GM12801 (cell line): ENCODE data around the gene ING4.

Experiments
- TF ChIP-seq, protein P1 (sequence below): IDR thresholded peaks from one replicate; pipeline ENCODE4 v1.5.1; 2011; ENCODE audit warnings: control low read depth; ENCODE audit not compliant: insufficient read length; ENCODE audit errors: extremely low read depth

Gene ING4

GRCh38 chr12:6608592-6609281 is 54.2 kb downstream of the ING4 start:
- TF ChIP-seq, protein P1, sequence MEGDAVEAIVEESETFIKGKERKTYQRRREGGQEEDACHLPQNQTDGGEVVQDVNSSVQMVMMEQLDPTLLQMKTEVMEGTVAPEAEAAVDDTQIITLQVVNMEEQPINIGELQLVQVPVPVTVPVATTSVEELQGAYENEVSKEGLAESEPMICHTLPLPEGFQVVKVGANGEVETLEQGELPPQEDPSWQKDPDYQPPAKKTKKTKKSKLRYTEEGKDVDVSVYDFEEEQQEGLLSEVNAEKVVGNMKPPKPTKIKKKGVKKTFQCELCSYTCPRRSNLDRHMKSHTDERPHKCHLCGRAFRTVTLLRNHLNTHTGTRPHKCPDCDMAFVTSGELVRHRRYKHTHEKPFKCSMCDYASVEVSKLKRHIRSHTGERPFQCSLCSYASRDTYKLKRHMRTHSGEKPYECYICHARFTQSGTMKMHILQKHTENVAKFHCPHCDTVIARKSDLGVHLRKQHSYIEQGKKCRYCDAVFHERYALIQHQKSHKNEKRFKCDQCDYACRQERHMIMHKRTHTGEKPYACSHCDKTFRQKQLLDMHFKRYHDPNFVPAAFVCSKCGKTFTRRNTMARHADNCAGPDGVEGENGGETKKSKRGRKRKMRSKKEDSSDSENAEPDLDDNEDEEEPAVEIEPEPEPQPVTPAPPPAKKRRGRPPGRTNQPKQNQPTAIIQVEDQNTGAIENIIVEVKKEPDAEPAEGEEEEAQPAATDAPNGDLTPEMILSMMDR, result no peak

- TF ChIP-seq, protein P1, result no peak
These were observed 54.9 kb downstream of the ING4 start for GRCh38 chr12:6607751-6608591.

DNA sequence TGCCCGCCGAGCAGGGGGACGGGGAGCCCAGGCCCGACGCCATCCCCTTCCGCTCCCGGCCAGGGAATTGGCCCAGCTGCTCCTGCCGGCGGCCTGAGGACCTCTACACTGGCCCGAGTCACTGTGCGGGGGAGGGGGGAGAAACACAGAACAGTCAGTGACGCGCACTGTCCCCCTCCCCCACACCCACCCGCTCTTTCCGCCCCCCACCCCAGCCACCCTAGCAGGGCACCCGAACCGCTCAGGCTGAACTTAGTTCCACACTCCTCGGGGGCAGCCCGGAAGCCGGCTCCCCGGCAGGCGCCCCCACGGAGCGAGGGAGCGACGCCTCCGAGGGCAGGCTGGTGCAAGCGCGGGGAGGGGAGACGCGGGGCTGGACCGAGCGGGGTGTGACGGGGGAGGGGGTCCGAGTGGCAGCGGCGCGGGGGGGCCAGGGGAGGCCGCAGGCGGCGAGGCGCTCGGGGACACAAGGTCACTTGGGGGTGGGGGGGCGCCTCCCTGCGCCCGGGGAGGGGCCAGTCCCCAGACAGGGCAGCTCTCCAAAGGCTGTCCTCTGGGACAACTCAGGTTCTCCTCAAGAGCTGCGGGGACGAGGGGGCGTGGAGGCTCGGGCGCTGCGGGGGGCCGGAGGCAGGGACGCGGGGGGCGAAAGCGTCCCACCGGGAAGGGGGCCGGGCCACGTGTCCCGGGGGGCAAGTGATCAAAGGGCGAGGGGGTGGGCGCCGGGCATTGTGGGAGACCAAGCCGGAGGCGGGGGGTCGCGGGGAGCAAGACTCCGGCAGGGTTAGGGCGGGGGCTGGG is 56.4 kb downstream of the ING4 start:
- TF ChIP-seq, protein P1, result no peak

GRCh38 chr12:6605421-6606330 is 57.2 kb downstream of the ING4 start:
- TF ChIP-seq, protein P1, result no peak

- TF ChIP-seq, protein P1, result no peak
These were observed 58.5 kb downstream of the ING4 start for GRCh38 chr12:6604259-6605029.

GRCh38 chr12:6603095-6603567 is 59.8 kb downstream of the ING4 start:
- TF ChIP-seq, protein P1, result no peak
